ENCODE data around the gene SLC22A13. TPM values are rescaled to one million over a fixed set of nuclear protein-coding genes. Genes with fewer than 3 reads are reported as not detected.

The SLC22A13 gene
- polyA plus RNA-seq, 1 donor (not counting 4 experiments of a cell fraction or from before 2014, with no cell fraction given): 0.25 TPM

GRCh38 chr3:38224357-38224756 is 41.3 kb upstream of the SLC22A13 start:
- Histone ChIP-seq H3K36me3 (ENCODE audit: control insufficient read depth in 2 of 2, extremely low read depth in 1 of 2, insufficient read depth in 2 of 2, low read length in 2 of 2) (peaks cover 10 to 18% of the 10 kb centered on the region in 2 experiments), H2AFZ (ENCODE audit: control insufficient read depth, low read length) (no peak overlapping the region), H3K27me3 (ENCODE audit: control insufficient read depth, extremely low read depth, insufficient read depth, low read length) (no peaks in the 10 kb centered on the region), H3K9me1 (ENCODE audit: control insufficient read depth, extremely low read depth, insufficient read depth, low read length) (no peaks in the 10 kb centered on the region), H3K27ac (ENCODE audit: control insufficient read depth, insufficient read depth, low read length) (no peak overlapping the region), H3K9me3 (ENCODE audit: control insufficient read depth, low read depth, low read length) (no peaks in the 10 kb centered on the region), H3K9ac (ENCODE audit: control insufficient read depth, extremely low read depth, insufficient read depth, low read length) (no peak overlapping the region), H3K4me3 (ENCODE audit: control insufficient read depth in 2 of 3, extremely low read depth in 1 of 3, insufficient read depth in 2 of 3, low read depth in 1 of 3, low read length in 3 of 3) (no peak overlapping the region), H3K4me2 (ENCODE audit: control insufficient read depth, extremely low read depth, insufficient read depth, low read depth, low read length) (no peak overlapping the region), H3K4me1 (ENCODE audit: control insufficient read depth, extremely low read depth, insufficient read depth, low read length) (peaks cover 35% of the 10 kb centered on the region), H3K79me2 (ENCODE audit: control insufficient read depth, insufficient read depth, low read length) (peaks cover 26% of the 10 kb centered on the region), H4K20me1 (ENCODE audit: control insufficient read depth, extremely low read depth, insufficient read depth, low read length) (no peaks in the 10 kb centered on the region)
- TF ChIP-seq EZH2 (IDR thresholded peaks at IDR 0.05; ENCODE audit: low read length) (no peak), CTCF (optimal IDR thresholded peaks at IDR 0.05 in 1 of 3, IDR thresholded peaks at IDR 0.05 in 1 of 3, conservative IDR thresholded peaks at IDR 0.05 in 1 of 3; ENCODE audit: extremely low read depth in 1 of 3, insufficient read depth in 2 of 3, low read length in 3 of 3) (no peak)
- dilution Hi-C loops (cut with MboI; ENCODE audit: extremely low pct_ligation_motif_present, low sequenced_read_pairs): no loop called here
- DNase-seq (ENCODE audit: low read depth, low spot score): no peak
- FAIRE-seq: no peak

- no peaks in the 10 kb centered on the region for H3K9me3 ChIP-seq (ENCODE audit: control insufficient read depth, low read depth, low read length)
- no peaks in the 10 kb centered on the region for H3K27me3 ChIP-seq (ENCODE audit: control insufficient read depth, extremely low read depth, insufficient read depth, low read length)
- H3K9ac ChIP-seq (ENCODE audit: control insufficient read depth, extremely low read depth, insufficient read depth, low read length): no peak overlapping the region
- H3K9me1 ChIP-seq (ENCODE audit: control insufficient read depth, extremely low read depth, insufficient read depth, low read length): no peaks in the 10 kb centered on the region
- DNase-seq (ENCODE audit: low read depth, low spot score) (no peak), FAIRE-seq (no peak)
- H2AFZ ChIP-seq (ENCODE audit: control insufficient read depth, low read length): no peak overlapping the region
- peaks cover 11 to 19% of the 10 kb centered on the region in 2 experiments for H3K36me3 ChIP-seq (ENCODE audit: control insufficient read depth in 2 of 2, extremely low read depth in 1 of 2, insufficient read depth in 2 of 2, low read length in 2 of 2)
- H3K79me2 ChIP-seq (ENCODE audit: control insufficient read depth, insufficient read depth, low read length): peaks cover 11% of the 10 kb centered on the region
- no peak for TF ChIP-seq CTCF (optimal IDR thresholded peaks at IDR 0.05 in 1 of 3, IDR thresholded peaks at IDR 0.05 in 1 of 3, conservative IDR thresholded peaks at IDR 0.05 in 1 of 3; ENCODE audit: extremely low read depth in 1 of 3, insufficient read depth in 2 of 3, low read length in 3 of 3)
- no peak for TF ChIP-seq EZH2 (IDR thresholded peaks at IDR 0.05; ENCODE audit: low read length)
- H3K4me2 ChIP-seq (ENCODE audit: control insufficient read depth, extremely low read depth, insufficient read depth, low read depth, low read length): no peak overlapping the region
- no peaks in the 10 kb centered on the region for H4K20me1 ChIP-seq (ENCODE audit: control insufficient read depth, extremely low read depth, insufficient read depth, low read length)
- H3K27ac ChIP-seq (ENCODE audit: control insufficient read depth, insufficient read depth, low read length): no peak overlapping the region
- peaks cover 35% of the 10 kb centered on the region for H3K4me1 ChIP-seq (ENCODE audit: control insufficient read depth, extremely low read depth, insufficient read depth, low read length)
- no peak overlapping the region for H3K4me3 ChIP-seq (ENCODE audit: control insufficient read depth in 2 of 3, extremely low read depth in 1 of 3, insufficient read depth in 2 of 3, low read depth in 1 of 3, low read length in 3 of 3)
- dilution Hi-C loops (cut with MboI; ENCODE audit: extremely low pct_ligation_motif_present, low sequenced_read_pairs): no loop called here
Measured at GRCh38 chr3:38226273-38226672, 39.3 kb upstream of the SLC22A13 start.

All from keratinocyte (primary cell).